GM19397 (cell line): ENCODE results near the gene SLC25A20.
"Not testable (repeated sequence)": the region's sequence is repeated elsewhere in the genome, so short reads cannot be mapped to it uniquely, and the experiment has no call there.

ENCODE experiments used
- ATAC-seq: cut with Tn5 transposase; IDR thresholded peaks from one replicate; pipeline ENCODE4 v1.9.1; 2021; ENCODE audit warnings: mild to moderate bottlenecking, moderate library complexity; ENCODE audit not compliant: unreplicated experiment

Gene SLC25A20

GRCh38 chr3:48847504-48848423 lies 50.9 kb downstream of the SLC25A20 start, which contains the start of gene PRKAR2A:
PRKAR2A (minus strand) TSS chr3:48847874; CDS start chr3:48847596, 278 bp downstream.
- ATAC-seq, result peak; percentile 94

GRCh38 chr3:48847053-48847503 lies 51.6 kb downstream of the SLC25A20 start:
- ATAC-seq, result peak; percentile 32

- ATAC-seq, result no peak
These were observed 53.5 kb downstream of the SLC25A20 start for GRCh38 chr3:48845170-48845569.

GRCh38 chr3:48837163-48837562 lies 61.5 kb downstream of the SLC25A20 start:
- no peak for ATAC-seq

- ATAC-seq, result no peak
These were observed 62.9 kb downstream of the SLC25A20 start for GRCh38 chr3:48835650-48836366.

GRCh38 chr3:48832684-48833083 lies 66.0 kb downstream of the SLC25A20 start:
- no peak for ATAC-seq

GRCh38 chr3:48830715-48831114 lies 68.0 kb downstream of the SLC25A20 start:
- no peak for ATAC-seq

- not testable (repeated sequence) for ATAC-seq
These were observed 69.2 kb downstream of the SLC25A20 start for GRCh38 chr3:48829525-48829924.

- ATAC-seq, result not testable (repeated sequence)
These were observed 70.8 kb downstream of the SLC25A20 start for GRCh38 chr3:48827874-48828273.

GRCh38 chr3:48826451-48826850 lies 72.2 kb downstream of the SLC25A20 start:
- ATAC-seq, result no peak

GRCh38 chr3:48820612-48821324 lies 77.9 kb downstream of the SLC25A20 start:
- no peak for ATAC-seq

- ATAC-seq, result no peak
These were observed 79.2 kb downstream of the SLC25A20 start for GRCh38 chr3:48819234-48820221.

- ATAC-seq, result no peak
These were observed 87.2 kb downstream of the SLC25A20 start for GRCh38 chr3:48811524-48811923.
